OCI-LY1 (cell line): ENCODE measurements around the gene ONECUT3.

ENCODE experiments used
- H2AFZ ChIP-seq: fragments of 200-600 bp; sonication (generic), shearing (Covaris generic); 2 replicates; pipeline ENCODE4 v1.6.0; 2014; ENCODE audit warnings: antibody characterized with exemption, mild to moderate bottlenecking, low read length
- H3F3A ChIP-seq: fragments of 200-600 bp; sonication (generic), shearing (Covaris generic); 2 replicates; pipeline ENCODE4 v1.6.0; 2014; ENCODE audit warnings: mild to moderate bottlenecking, antibody characterized with exemption, low read length, moderate library complexity; ENCODE audit not compliant: insufficient read depth
- H3K27ac ChIP-seq: fragments of 200-600 bp; sonication (generic); 2 replicates; pipeline ENCODE4 v1.5.1; 2014; ENCODE audit warnings: low read length, mixed run types, mild to moderate bottlenecking, low read depth; ENCODE audit not compliant: poor library complexity, severe bottlenecking
- H3K27me3 ChIP-seq: fragments of 200-600 bp; sonication (generic); 2 replicates; pipeline ENCODE4 v1.6.0; 2014; ENCODE audit warnings: antibody characterized with exemption, mild to moderate bottlenecking, low read length, moderate library complexity; ENCODE audit not compliant: insufficient read depth
- H3K36me3 ChIP-seq: fragments of 200-600 bp; sonication (generic); 2 replicates; pipeline ENCODE4 v1.6.1; 2014; ENCODE audit warnings: mild to moderate bottlenecking, antibody characterized with exemption, low read length, moderate library complexity, mixed read lengths; ENCODE audit not compliant: insufficient read depth
- H3K4me1 ChIP-seq: fragments of 200-600 bp; sonication (generic); 2 replicates; pipeline ENCODE4 v1.5.1; 2014; ENCODE audit warnings: mild to moderate bottlenecking, low read length, moderate library complexity; ENCODE audit not compliant: insufficient read depth, severe bottlenecking
- H3K4me2 ChIP-seq: fragments of 200-600 bp; sonication (generic), shearing (Covaris generic); 2 replicates; pipeline ENCODE4 v1.6.1; 2014; ENCODE audit warnings: low read length
- H3K4me3 ChIP-seq: fragments of 200-600 bp; sonication (generic); 2 replicates; pipeline ENCODE4 v1.5.1; 2014; ENCODE audit warnings: low read length, low read depth, mild to moderate bottlenecking, mixed read lengths; ENCODE audit not compliant: poor library complexity, severe bottlenecking
- H3K79me2 ChIP-seq: fragments of 200-600 bp; shearing (Covaris generic); 2 replicates; pipeline ENCODE4 v1.6.1; 2016; ENCODE audit warnings: mixed run types, low read length, mixed read lengths; ENCODE audit not compliant: insufficient read depth
- H3K9ac ChIP-seq: fragments of 200-600 bp; sonication (generic), shearing (Covaris generic); 2 replicates; pipeline ENCODE4 v1.6.1; 2014; ENCODE audit warnings: mild to moderate bottlenecking, low read length, mixed read lengths
- H3K9me2 ChIP-seq: fragments of 200-600 bp; sonication (generic), shearing (Covaris generic); 2 replicates; pipeline ENCODE4 v1.6.1; 2014; ENCODE audit warnings: low read depth, mild to moderate bottlenecking, low read length, mixed read lengths
- H3K9me3 ChIP-seq: fragments of 200-600 bp; shearing (Covaris generic); 2 replicates; pipeline ENCODE4 v1.6.1; 2014; ENCODE audit warnings: low read length, mixed read lengths
- H4K20me1 ChIP-seq: fragments of 200-600 bp; sonication (generic), shearing (Covaris generic); 2 replicates; pipeline ENCODE4 v1.6.0; 2016; ENCODE audit warnings: mild to moderate bottlenecking, low read length; ENCODE audit not compliant: insufficient read depth
- CTCF ChIP-seq: fragments of 200-600 bp; sonication (generic), shearing (Covaris generic); IDR thresholded peaks from 2 replicates; pipeline ENCODE4 v1.5.1; 2017; ENCODE audit warnings: mild to moderate bottlenecking, antibody characterized with exemption, low read length, moderate library complexity, mixed read lengths
- EZH2 ChIP-seq: fragments of 200-600 bp; sonication (generic), shearing (Covaris generic); IDR thresholded peaks from 2 replicates; pipeline ENCODE4 v1.8.0; 2017; ENCODE audit warnings: borderline replicate concordance, mixed run types, mild to moderate bottlenecking, antibody characterized with exemption, low read length, moderate library complexity, mixed read lengths

ONECUT3 gene

GRCh38 chr19:1707240-1707639 lies 46.1 kb upstream of the ONECUT3 start:
- Histone ChIP-seq H3K4me1 (no peaks in the 10 kb centered on the region), H3K79me2 (no peaks in the 10 kb centered on the region), H3K27me3 (no peaks in the 10 kb centered on the region; the same call in 1 of the 2 replicates), H3K9me2 (no peaks in the 10 kb centered on the region), H3K9me3 (no peaks in the 10 kb centered on the region), H4K20me1 (no peaks in the 10 kb centered on the region), H3K4me2 (no peak overlapping the region), H3K9ac (no peak overlapping the region), H3F3A (no peaks in the 10 kb centered on the region), H3K27ac (no peak overlapping the region), H2AFZ (no peak overlapping the region), H3K36me3 (no peaks in the 10 kb centered on the region), H3K4me3 (no peak overlapping the region)
- TF ChIP-seq CTCF (no peak), EZH2 (no peak)

- Histone ChIP-seq H2AFZ (no peak overlapping the region), H3K4me1 (no peaks in the 10 kb centered on the region), H3K27me3 (no peaks in the 10 kb centered on the region; the same call in 1 of the 2 replicates), H3K9me3 (no peaks in the 10 kb centered on the region), H3K9ac (no peak overlapping the region), H3K79me2 (no peaks in the 10 kb centered on the region), H3K36me3 (no peaks in the 10 kb centered on the region), H3K4me3 (no peak overlapping the region), H4K20me1 (no peaks in the 10 kb centered on the region), H3K4me2 (no peak overlapping the region), H3K9me2 (no peaks in the 10 kb centered on the region), H3K27ac (no peak overlapping the region), H3F3A (no peaks in the 10 kb centered on the region)
- TF ChIP-seq EZH2: no peak
- TF ChIP-seq CTCF: no peak
Observed at GRCh38 chr19:1713170-1713569, 40.1 kb upstream of the ONECUT3 start.

- Histone ChIP-seq H3K36me3 (no peaks in the 10 kb centered on the region), H3K27me3 (peaks cover 3% of the 10 kb centered on the region; the same call in 1 of the 2 replicates), H4K20me1 (no peaks in the 10 kb centered on the region), H3K27ac (no peak overlapping the region), H3K9ac (no peak overlapping the region), H3K4me3 (no peak overlapping the region), H3K4me2 (no peak overlapping the region), H3K79me2 (no peaks in the 10 kb centered on the region), H3K4me1 (no peaks in the 10 kb centered on the region), H2AFZ (no peak overlapping the region), H3K9me2 (no peaks in the 10 kb centered on the region), H3K9me3 (no peaks in the 10 kb centered on the region), H3F3A (no peaks in the 10 kb centered on the region)
- TF ChIP-seq CTCF (no peak), EZH2 (no peak)
Observed at GRCh38 chr19:1715540-1715939, 37.8 kb upstream of the ONECUT3 start.
